HEK293 (cell line): ENCODE results near the gene EML1.

ENCODE experiments used
- CTCF ChIA-PET: fragments of 350-600 bp; formaldehyde crosslinking; extraction: SDS; loops from one replicate; lab custom pipeline; 2021; ENCODE audit warnings: antibody characterized with exemption; lab: Yijun Ruan, JAX
- POLR2A ChIA-PET: fragments of 300-600 bp; formaldehyde crosslinking; extraction: SDS; loops from one replicate; lab custom pipeline; 2020; ENCODE audit warnings: antibody characterized with exemption, inconsistent platforms; lab: Yijun Ruan, JAX
- H3K27ac ChIP-seq: fragments of 200-500 bp; sonication (Bioruptor generic); 2 replicates; pipeline ENCODE4 v1.5.1; 2014; ENCODE audit warnings: low read depth, low read length, control low read depth, inconsistent platforms; ENCODE audit errors: extremely low read depth
- H3K36me3 ChIP-seq, 2 experiments: fragments of 200-500 bp in 1 of 2; sonication (Bioruptor generic) in 1 of 2; 1 replicate in 1 of 2; 2 replicates in 1 of 2; pipeline ENCODE4 v1.5.1; 2014 to 2017; ENCODE audit warnings: inconsistent platforms in 2 of 2, low read length in 2 of 2; ENCODE audit not compliant: control insufficient read depth in 2 of 2, insufficient read depth in 1 of 2
- H3K4me1 ChIP-seq: fragments of 200-500 bp; sonication (Bioruptor generic); 2 replicates; pipeline ENCODE4 v1.5.1; 2014; ENCODE audit warnings: mild to moderate bottlenecking, low read length, inconsistent platforms; ENCODE audit not compliant: control insufficient read depth, insufficient read depth
- H3K4me3 ChIP-seq: 2 replicates; pipeline ENCODE4 v1.5.1; 2011; ENCODE audit warnings: low read depth, mild to moderate bottlenecking, control low read depth, low read length, moderate library complexity
- H3K9me3 ChIP-seq: fragments of 200-500 bp; sonication (Bioruptor generic); 2 replicates; pipeline ENCODE4 v1.5.1; 2014; ENCODE audit warnings: low read depth, low read length, inconsistent platforms; ENCODE audit not compliant: control insufficient read depth, insufficient read depth
- FEZF1 ChIP-seq: fragments of 450-650 bp; formaldehyde crosslinking; IDR thresholded peaks from 2 replicates; pipeline ENCODE4 v1.5.1; 2016; ENCODE audit warnings: missing biosample characterization, missing genetic modification characterization
- GLI4 ChIP-seq: fragments of 450-650 bp; formaldehyde crosslinking; IDR thresholded peaks from 2 replicates; pipeline ENCODE4 v1.5.1; 2016; ENCODE audit warnings: missing biosample characterization, missing genetic modification characterization
- GLIS1 ChIP-seq: fragments of 450-650 bp; formaldehyde crosslinking; IDR thresholded peaks from 2 replicates; pipeline ENCODE4 v1.5.1; 2016; ENCODE audit warnings: missing biosample characterization, missing genetic modification characterization
- KLF10 ChIP-seq: fragments of 450-650 bp; IDR thresholded peaks from 2 replicates; pipeline ENCODE4 v1.5.1; 2018; ENCODE audit warnings: missing biosample characterization, mild to moderate bottlenecking, missing genetic modification characterization
- KLF8 ChIP-seq: fragments of 450-650 bp; formaldehyde crosslinking; IDR thresholded peaks from 2 replicates; pipeline ENCODE4 v1.5.1; 2016; ENCODE audit warnings: missing biosample characterization, missing genetic modification characterization
- MEIS1 ChIP-seq: sonication (generic); formaldehyde crosslinking; IDR thresholded peaks from 2 replicates; pipeline ENCODE4 v1.8.1; 2022; ENCODE audit warnings: missing genetic modification reagents, mild to moderate bottlenecking, borderline replicate concordance
- MZF1 ChIP-seq: fragments of 450-650 bp; formaldehyde crosslinking; IDR thresholded peaks from 2 replicates; pipeline ENCODE4 v1.5.1; 2017; ENCODE audit warnings: missing biosample characterization, missing genetic modification characterization, borderline replicate concordance
- PRDM1 ChIP-seq: fragments of 450-650 bp; formaldehyde crosslinking; IDR thresholded peaks from 2 replicates; pipeline ENCODE4; 2016; ENCODE audit warnings: missing biosample characterization, missing genetic modification characterization
- SP7 ChIP-seq: fragments of 450-650 bp; formaldehyde crosslinking; IDR thresholded peaks from 2 replicates; pipeline ENCODE4 v1.5.1; 2016; ENCODE audit warnings: missing biosample characterization, missing genetic modification characterization
- TRIM28 ChIP-seq: IDR thresholded peaks from 2 replicates; pipeline ENCODE4 v1.6.1; 2011; ENCODE audit warnings: low read length, control low read depth, borderline replicate concordance
- YY2 ChIP-seq: fragments of 450-650 bp; formaldehyde crosslinking; IDR thresholded peaks from 2 replicates; pipeline ENCODE4 v1.5.1; 2016; ENCODE audit warnings: missing biosample characterization, missing genetic modification characterization
- ZBTB20 ChIP-seq: fragments of 450-650 bp; formaldehyde crosslinking; IDR thresholded peaks from 2 replicates; pipeline ENCODE4 v1.5.1; 2016; ENCODE audit warnings: missing biosample characterization, missing genetic modification characterization
- ZBTB48 ChIP-seq: fragments of 450-650 bp; formaldehyde crosslinking; IDR thresholded peaks from 2 replicates; pipeline ENCODE4 v1.5.1; 2016; ENCODE audit warnings: missing biosample characterization, missing genetic modification characterization
- ZBTB8A ChIP-seq: fragments of 450-650 bp; formaldehyde crosslinking; IDR thresholded peaks from 2 replicates; pipeline ENCODE4 v1.5.1; 2016; ENCODE audit warnings: missing biosample characterization, missing genetic modification characterization
- ZFHX2 ChIP-seq: fragments of 450-650 bp; formaldehyde crosslinking; conservative IDR thresholded peaks from 2 replicates; pipeline ENCODE4 v1.5.1; 2016; ENCODE audit warnings: missing biosample characterization, missing genetic modification characterization
- ZNF155 ChIP-seq: fragments of 450-650 bp; formaldehyde crosslinking; IDR thresholded peaks from 2 replicates; pipeline ENCODE4 v1.5.1; 2016; ENCODE audit warnings: missing biosample characterization, missing genetic modification characterization
- ZNF169 ChIP-seq: fragments of 450-650 bp; formaldehyde crosslinking; IDR thresholded peaks from 2 replicates; pipeline ENCODE4 v1.5.1; 2016; ENCODE audit warnings: missing biosample characterization, missing genetic modification characterization
- ZNF184 ChIP-seq: fragments of 450-650 bp; IDR thresholded peaks from 2 replicates; pipeline ENCODE4 v1.5.1; 2018; ENCODE audit warnings: missing biosample characterization, mild to moderate bottlenecking, missing genetic modification characterization
- ZNF24 ChIP-seq: fragments of 450-650 bp; formaldehyde crosslinking; IDR thresholded peaks from 2 replicates; pipeline ENCODE4 v1.5.1; 2016; ENCODE audit warnings: missing biosample characterization, missing genetic modification characterization
- ZNF248 ChIP-seq: fragments of 450-650 bp; formaldehyde crosslinking; IDR thresholded peaks from 2 replicates; pipeline ENCODE4 v1.5.1; 2017; ENCODE audit warnings: missing biosample characterization, missing genetic modification characterization
- ZNF292 ChIP-seq: fragments of 450-650 bp; formaldehyde crosslinking; IDR thresholded peaks from 2 replicates; pipeline ENCODE4 v1.5.1; 2016; ENCODE audit warnings: low read depth, missing biosample characterization, missing genetic modification characterization, borderline replicate concordance
- ZNF350 ChIP-seq: fragments of 450-650 bp; formaldehyde crosslinking; IDR thresholded peaks from 2 replicates; pipeline ENCODE4 v1.5.0; 2017; ENCODE audit warnings: missing biosample characterization, mild to moderate bottlenecking, missing genetic modification characterization
- ZNF37A ChIP-seq: fragments of 450-650 bp; IDR thresholded peaks from 2 replicates; pipeline ENCODE4 v1.5.1; 2018; ENCODE audit warnings: missing biosample characterization, missing genetic modification characterization
- ZNF423 ChIP-seq: fragments of 450-650 bp; formaldehyde crosslinking; IDR thresholded peaks from 2 replicates; pipeline ENCODE4 v1.5.1; 2016; ENCODE audit warnings: missing biosample characterization, missing genetic modification characterization
- ZNF433 ChIP-seq: fragments of 450-650 bp; formaldehyde crosslinking; IDR thresholded peaks from 2 replicates; pipeline ENCODE4 v1.5.1; 2016; ENCODE audit warnings: missing biosample characterization, missing genetic modification characterization, low read depth
- ZNF473 ChIP-seq: fragments of 450-650 bp; formaldehyde crosslinking; IDR thresholded peaks from 2 replicates; pipeline ENCODE4 v1.5.1; 2017; ENCODE audit warnings: missing biosample characterization, missing genetic modification characterization
- ZNF621 ChIP-seq: fragments of 450-650 bp; formaldehyde crosslinking; IDR thresholded peaks from 2 replicates; pipeline ENCODE4 v1.5.1; 2017; ENCODE audit warnings: missing biosample characterization, missing genetic modification characterization
- ZNF664 ChIP-seq: fragments of 450-650 bp; formaldehyde crosslinking; IDR thresholded peaks from 2 replicates; pipeline ENCODE4 v1.5.1; 2016; ENCODE audit warnings: missing biosample characterization, missing genetic modification characterization
- ZNF677 ChIP-seq: fragments of 450-650 bp; IDR thresholded peaks from 2 replicates; pipeline ENCODE4 v1.5.0; 2018; ENCODE audit warnings: missing biosample characterization, mild to moderate bottlenecking, missing genetic modification characterization, moderate library complexity
- ZNF776 ChIP-seq: fragments of 450-650 bp; formaldehyde crosslinking; IDR thresholded peaks from 2 replicates; pipeline ENCODE4 v1.5.0; 2017; ENCODE audit warnings: missing biosample characterization, missing genetic modification characterization, borderline replicate concordance
- TF ChIP-seq, protein P1 (sequence below): fragments of 450-650 bp; formaldehyde crosslinking; IDR thresholded peaks from 2 replicates; pipeline ENCODE4 v1.5.1; 2016; ENCODE audit warnings: missing biosample characterization, missing genetic modification characterization
- TF ChIP-seq, protein P2 (sequence below): fragments of 450-650 bp; formaldehyde crosslinking; IDR thresholded peaks from 2 replicates; pipeline ENCODE4 v1.5.1; 2017; ENCODE audit warnings: missing biosample characterization, missing genetic modification characterization
- TF ChIP-seq, protein P3 (sequence below): fragments of 450-650 bp; formaldehyde crosslinking; IDR thresholded peaks from 2 replicates; pipeline ENCODE4 v1.5.1; 2016; ENCODE audit warnings: missing biosample characterization, missing genetic modification characterization
- TF ChIP-seq, protein P4 (sequence below): fragments of 450-650 bp; formaldehyde crosslinking; IDR thresholded peaks from 2 replicates; pipeline ENCODE4 v1.5.1; 2016; ENCODE audit warnings: missing biosample characterization, missing genetic modification characterization

The EML1 gene

DNA sequence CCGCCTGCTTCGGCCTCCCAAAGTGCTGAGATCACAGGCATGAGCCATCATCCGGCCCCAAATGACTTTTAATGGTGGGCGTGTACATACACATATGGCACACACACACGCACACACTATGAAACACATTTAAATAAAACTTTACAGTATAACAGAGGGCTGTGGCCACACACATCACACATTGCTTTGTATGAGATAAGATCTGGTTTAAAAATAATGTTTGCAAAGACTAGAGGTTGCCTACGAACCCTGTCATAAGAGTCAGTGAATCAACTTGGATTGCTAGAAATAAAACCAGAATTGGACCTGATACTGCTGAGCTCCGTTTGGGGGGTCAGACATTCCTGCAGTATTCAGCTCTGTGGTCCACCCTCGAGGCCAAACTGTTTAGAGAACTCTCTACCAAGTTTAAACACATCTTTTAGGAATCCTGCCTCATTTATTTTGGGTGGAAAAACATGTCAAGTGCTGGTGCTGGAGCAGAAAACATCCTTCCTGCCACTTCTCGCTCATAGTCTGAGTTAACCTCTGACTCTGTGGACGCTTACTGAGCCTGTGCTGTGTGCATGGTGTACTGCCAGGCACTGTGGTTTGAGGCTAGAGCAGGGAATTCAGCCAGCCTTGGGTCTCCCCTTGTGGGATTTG is 47.8 kb upstream of the EML1 start:
- Histone ChIP-seq H3K9me3 (no peaks in the 10 kb centered on the region), H3K4me3 (no peak overlapping the region), H3K27ac (no peak overlapping the region), H3K4me1 (peaks cover 29% of the 10 kb centered on the region), H3K36me3 (no peaks in the 10 kb centered on the region)
- POLR2A ChIA-PET = interaction anchor here (1.0 kb wide), 1 partner anchor 15 kb away, joined by 3 read pairs; no protein-coding TSS in a partner anchor
- CTCF ChIA-PET = interaction anchor here (1.1 to 1.7 kb wide), 4 partner anchors 16 to 496 kb away, joined by 3 to 4 read pairs (median 3); no protein-coding TSS in a partner anchor
- TF ChIP-seq ZBTB20 (tag by site-specific recombination) (no peak), ZNF169 (tag by site-specific recombination) (no peak), ZFHX2 (tag by site-specific recombination) (peak; percentile 41; the same call in 1 of the 2 replicates), ZNF37A (no peak), ZNF24 (tag by site-specific recombination) (no peak), ZNF248 (no peak), TRIM28 (no peak), SP7 (tag by site-specific recombination) (no peak), ZNF350 (tag by site-specific recombination) (no peak), YY2 (tag by site-specific recombination) (no peak), ZNF433 (tag by site-specific recombination) (no peak), MEIS1 (CRISPR knock-in tag) (no peak), GLIS1 (tag by site-specific recombination) (no peak), GLI4 (tag by site-specific recombination) (no peak), MZF1 (no peak), KLF10 (tag by site-specific recombination) (0 out of 2 replicates have a peak, but pooled peaks have one; percentile 42), ZNF664 (no peak), ZNF423 (tag by site-specific recombination) (no peak)
- TF ChIP-seq, protein P1, sequence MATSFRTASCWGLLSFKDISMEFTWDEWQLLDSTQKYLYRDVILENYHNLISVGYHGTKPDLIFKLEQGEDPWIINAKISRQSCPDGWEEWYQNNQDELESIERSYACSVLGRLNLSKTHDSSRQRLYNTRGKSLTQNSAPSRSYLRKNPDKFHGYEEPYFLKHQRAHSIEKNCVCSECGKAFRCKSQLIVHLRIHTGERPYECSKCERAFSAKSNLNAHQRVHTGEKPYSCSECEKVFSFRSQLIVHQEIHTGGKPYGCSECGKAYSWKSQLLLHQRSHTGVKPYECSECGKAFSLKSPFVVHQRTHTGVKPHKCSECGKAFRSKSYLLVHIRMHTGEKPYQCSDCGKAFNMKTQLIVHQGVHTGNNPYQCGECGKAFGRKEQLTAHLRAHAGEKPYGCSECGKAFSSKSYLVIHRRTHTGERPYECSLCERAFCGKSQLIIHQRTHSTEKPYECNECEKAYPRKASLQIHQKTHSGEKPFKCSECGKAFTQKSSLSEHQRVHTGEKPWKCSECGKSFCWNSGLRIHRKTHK = no peak
- TF ChIP-seq, protein P2, sequence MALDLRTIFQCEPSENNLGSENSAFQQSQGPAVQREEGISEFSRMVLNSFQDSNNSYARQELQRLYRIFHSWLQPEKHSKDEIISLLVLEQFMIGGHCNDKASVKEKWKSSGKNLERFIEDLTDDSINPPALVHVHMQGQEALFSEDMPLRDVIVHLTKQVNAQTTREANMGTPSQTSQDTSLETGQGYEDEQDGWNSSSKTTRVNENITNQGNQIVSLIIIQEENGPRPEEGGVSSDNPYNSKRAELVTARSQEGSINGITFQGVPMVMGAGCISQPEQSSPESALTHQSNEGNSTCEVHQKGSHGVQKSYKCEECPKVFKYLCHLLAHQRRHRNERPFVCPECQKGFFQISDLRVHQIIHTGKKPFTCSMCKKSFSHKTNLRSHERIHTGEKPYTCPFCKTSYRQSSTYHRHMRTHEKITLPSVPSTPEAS (tag by site-specific recombination) = peak; percentile 68

DNA sequence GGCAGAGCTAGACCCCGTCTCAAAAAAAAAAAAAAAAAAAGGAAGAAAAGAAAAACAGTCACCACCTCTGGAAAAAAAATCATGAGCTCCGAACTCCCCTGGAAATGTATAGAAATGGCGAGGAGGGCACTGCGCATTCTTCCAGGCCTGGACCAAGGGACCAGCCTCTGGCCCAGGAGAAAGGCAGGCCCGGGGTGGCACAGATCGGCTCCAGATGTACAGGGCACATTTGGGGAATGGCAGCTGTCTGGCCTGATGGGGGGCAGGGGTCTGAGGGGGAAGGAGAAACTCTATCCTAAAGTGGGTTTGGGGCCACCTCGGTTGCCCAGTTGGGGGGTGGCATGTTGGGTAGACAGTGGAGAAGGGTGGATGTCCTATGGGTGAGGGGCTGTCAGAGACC is 46.0 kb upstream of the EML1 start:
- H3K36me3 ChIP-seq = no peaks in the 10 kb centered on the region
- no peaks in the 10 kb centered on the region for H3K9me3 ChIP-seq
- ChIA-PET CTCF (interaction anchor here (0.6 to 1.3 kb wide), 4 partner anchors 44 to 524 kb away, joined by 3 to 5 read pairs (median 4); no protein-coding TSS in a partner anchor), POLR2A (interaction anchor here (1.2 kb wide), 1 partner anchor 46 kb away, joined by 3 read pairs; the partner anchor contains the start of gene EML1)
- H3K4me1 ChIP-seq = peaks cover 30% of the 10 kb centered on the region
- TF ChIP-seq ZNF776 (no peak), FEZF1 (tag by site-specific recombination) (no peak), ZBTB48 (tag by site-specific recombination) (no peak), ZNF184 (tag by site-specific recombination) (no peak), ZBTB8A (tag by site-specific recombination) (no peak), PRDM1 (no peak), ZNF155 (tag by site-specific recombination) (no peak), KLF8 (tag by site-specific recombination) (no peak), ZNF292 (tag by site-specific recombination) (no peak), ZNF677 (tag by site-specific recombination) (no peak), ZNF621 (tag by site-specific recombination) (no peak), ZNF473 (no peak)
- TF ChIP-seq, protein P3, sequence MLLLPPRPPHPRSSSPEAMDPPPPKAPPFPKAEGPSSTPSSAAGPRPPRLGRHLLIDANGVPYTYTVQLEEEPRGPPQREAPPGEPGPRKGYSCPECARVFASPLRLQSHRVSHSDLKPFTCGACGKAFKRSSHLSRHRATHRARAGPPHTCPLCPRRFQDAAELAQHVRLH (tag by site-specific recombination) = no peak
- TF ChIP-seq, protein P4, sequence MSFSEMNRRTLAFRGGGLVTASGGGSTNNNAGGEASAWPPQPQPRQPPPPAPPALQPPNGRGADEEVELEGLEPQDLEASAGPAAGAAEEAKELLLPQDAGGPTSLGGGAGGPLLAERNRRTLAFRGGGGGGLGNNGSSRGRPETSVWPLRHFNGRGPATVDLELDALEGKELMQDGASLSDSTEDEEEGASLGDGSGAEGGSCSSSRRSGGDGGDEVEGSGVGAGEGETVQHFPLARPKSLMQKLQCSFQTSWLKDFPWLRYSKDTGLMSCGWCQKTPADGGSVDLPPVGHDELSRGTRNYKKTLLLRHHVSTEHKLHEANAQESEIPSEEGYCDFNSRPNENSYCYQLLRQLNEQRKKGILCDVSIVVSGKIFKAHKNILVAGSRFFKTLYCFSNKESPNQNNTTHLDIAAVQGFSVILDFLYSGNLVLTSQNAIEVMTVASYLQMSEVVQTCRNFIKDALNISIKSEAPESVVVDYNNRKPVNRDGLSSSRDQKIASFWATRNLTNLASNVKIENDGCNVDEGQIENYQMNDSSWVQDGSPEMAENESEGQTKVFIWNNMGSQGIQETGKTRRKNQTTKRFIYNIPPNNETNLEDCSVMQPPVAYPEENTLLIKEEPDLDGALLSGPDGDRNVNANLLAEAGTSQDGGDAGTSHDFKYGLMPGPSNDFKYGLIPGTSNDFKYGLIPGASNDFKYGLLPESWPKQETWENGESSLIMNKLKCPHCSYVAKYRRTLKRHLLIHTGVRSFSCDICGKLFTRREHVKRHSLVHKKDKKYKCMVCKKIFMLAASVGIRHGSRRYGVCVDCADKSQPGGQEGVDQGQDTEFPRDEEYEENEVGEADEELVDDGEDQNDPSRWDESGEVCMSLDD (tag by site-specific recombination) = no peak
- no peak overlapping the region for H3K27ac ChIP-seq
- H3K4me3 ChIP-seq = no peak overlapping the region
